GM12878 (cell line): ENCODE results near the gene DND1. TPM values are rescaled to one million over a fixed set of nuclear protein-coding genes. Genes with fewer than 3 reads are reported as not detected.

Source experiments
- ELK1 ChIP-seq: IDR thresholded peaks from 2 replicates; pipeline ENCODE4 v1.6.1; 2012; ENCODE audit warnings: low read depth, low read length, improper control_type of control experiment
- EP300 ChIP-seq, 2 experiments: fragments of 150-350 bp in 1 of 2; IDR thresholded peaks; 2 replicates each; pipeline ENCODE4 v1.6.1; 2011 to 2012; ENCODE audit warnings: low read depth in 2 of 2, low read length in 2 of 2, borderline replicate concordance in 1 of 2, improper control_type of control experiment in 1 of 2, inconsistent platforms in 1 of 2; ENCODE audit not compliant: control insufficient read depth in 1 of 2
- GABPA ChIP-seq: IDR thresholded peaks from 2 replicates; pipeline ENCODE4 v1.6.1; 2014; ENCODE audit warnings: antibody characterized with exemption, low read depth, mild to moderate bottlenecking, inconsistent platforms
- NR2C1 ChIP-seq: fragments of 450-650 bp; IDR thresholded peaks from 2 replicates; pipeline ENCODE4 v1.6.1; 2017; ENCODE audit warnings: antibody characterized with exemption, mild to moderate bottlenecking, moderate library complexity
- SUPT20H ChIP-seq: IDR thresholded peaks from 2 replicates; pipeline ENCODE4 v1.6.1; 2011; ENCODE audit warnings: low read depth, mild to moderate bottlenecking, low read length, moderate library complexity, borderline replicate concordance; ENCODE audit not compliant: control insufficient read depth
- TCF3 ChIP-seq: IDR thresholded peaks from 2 replicates; pipeline ENCODE4 v1.6.1; 2012; ENCODE audit warnings: low read depth, mild to moderate bottlenecking, low read length, borderline replicate concordance; ENCODE audit not compliant: insufficient read depth
- WRNIP1 ChIP-seq: IDR thresholded peaks from 2 replicates; pipeline ENCODE4 v1.6.1; 2011; ENCODE audit warnings: low read depth, low read length, improper control_type of control experiment, borderline replicate concordance
- ZNF274 ChIP-seq: IDR thresholded peaks from one replicate; pipeline ENCODE4 v1.8.0; 2011; ENCODE audit not compliant: insufficient read length, insufficient read depth
- polyA plus RNA-seq, 11 experiments: library from polyadenylated mRNA; depleted of rRNA in 4 of 11; unstranded in 6 of 11; stranded (reverse) in 5 of 11; fragments of >200 nt; fragmentation: Nextera tagmentation in 4 of 11; fragmentation: Illumina TruSeq in 1 of 11; extraction: Ambion mirVana in 4 of 11; extraction: Trizol in 1 of 11; gene quantifications; 1 replicate in 1 of 11; 2 replicates in 10 of 11; pipeline versions ENCODE4 v1.2.1 to v1.2.3, GENCODE V29; 2011 to 2016; ENCODE audit warnings: inconsistent platforms in 2 of 11, missing spikeins in 2 of 11, low read depth in 1 of 11
- total RNA-seq, 4 experiments: library from RNA; depleted of rRNA in 3 of 4; stranded (reverse); fragments of >200 nt in 3 of 4; fragmentation: Illumina TruSeq in 1 of 4; extraction: Trizol in 1 of 4; gene quantifications; 2 replicates each; pipeline versions ENCODE4 v1.2.1 to v1.2.3, GENCODE V29; 2013 to 2021
- TF ChIP-seq, protein P1 (sequence below): fragments of 450-650 bp; IDR thresholded peaks from 2 replicates; pipeline ENCODE4 v1.6.1; 2017; ENCODE audit warnings: borderline replicate concordance
- TF ChIP-seq, protein P2 (sequence below): fragments of 450-650 bp; IDR thresholded peaks from 2 replicates; pipeline ENCODE4 v1.6.1; 2017; ENCODE audit warnings: antibody characterized with exemption, mild to moderate bottlenecking, moderate library complexity

DND1 gene
- total and polyA plus RNA-seq, 10 of the 15 experiments (the other 5 are each of a cell fraction or from before 2014, with no cell fraction given) = 0.15 to 2.9 (median 0.73) TPM; not detected in 2

DNA sequence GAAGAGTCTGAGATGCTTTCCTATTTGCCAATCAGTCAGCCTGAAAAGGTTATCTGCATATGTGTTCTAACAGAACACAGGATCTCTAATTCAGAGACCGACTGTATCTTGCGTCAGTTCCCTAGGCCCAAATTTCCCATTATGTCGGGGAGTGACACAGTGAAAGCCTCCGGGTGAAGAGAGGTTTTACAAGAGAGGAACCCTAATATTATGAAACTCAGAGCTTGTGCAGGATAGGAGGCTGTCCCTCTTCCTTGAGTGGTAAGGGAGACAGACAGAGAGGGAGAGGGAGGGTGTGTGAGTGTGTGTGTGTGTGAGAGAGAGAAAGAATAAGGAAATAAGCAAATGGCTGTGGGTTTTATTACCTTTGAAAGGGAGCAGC is 42.3 kb downstream of the DND1 start (continued):
- TF ChIP-seq, protein P1, sequence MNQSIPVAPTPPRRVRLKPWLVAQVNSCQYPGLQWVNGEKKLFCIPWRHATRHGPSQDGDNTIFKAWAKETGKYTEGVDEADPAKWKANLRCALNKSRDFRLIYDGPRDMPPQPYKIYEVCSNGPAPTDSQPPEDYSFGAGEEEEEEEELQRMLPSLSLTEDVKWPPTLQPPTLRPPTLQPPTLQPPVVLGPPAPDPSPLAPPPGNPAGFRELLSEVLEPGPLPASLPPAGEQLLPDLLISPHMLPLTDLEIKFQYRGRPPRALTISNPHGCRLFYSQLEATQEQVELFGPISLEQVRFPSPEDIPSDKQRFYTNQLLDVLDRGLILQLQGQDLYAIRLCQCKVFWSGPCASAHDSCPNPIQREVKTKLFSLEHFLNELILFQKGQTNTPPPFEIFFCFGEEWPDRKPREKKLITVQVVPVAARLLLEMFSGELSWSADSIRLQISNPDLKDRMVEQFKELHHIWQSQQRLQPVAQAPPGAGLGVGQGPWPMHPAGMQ = no peak
- TF ChIP-seq TCF3 (no peak), ZNF274 (no peak), EP300 (IDR thresholded peaks at IDR 0.05; ENCODE audit: borderline replicate concordance in 1 of 2, control insufficient read depth in 1 of 2, low read depth in 2 of 2, low read length in 2 of 2) (no peak), NR2C1 (no peak), GABPA (no peak), ELK1 (no peak), WRNIP1 (no peak), SUPT20H (no peak)
- TF ChIP-seq, protein P2, sequence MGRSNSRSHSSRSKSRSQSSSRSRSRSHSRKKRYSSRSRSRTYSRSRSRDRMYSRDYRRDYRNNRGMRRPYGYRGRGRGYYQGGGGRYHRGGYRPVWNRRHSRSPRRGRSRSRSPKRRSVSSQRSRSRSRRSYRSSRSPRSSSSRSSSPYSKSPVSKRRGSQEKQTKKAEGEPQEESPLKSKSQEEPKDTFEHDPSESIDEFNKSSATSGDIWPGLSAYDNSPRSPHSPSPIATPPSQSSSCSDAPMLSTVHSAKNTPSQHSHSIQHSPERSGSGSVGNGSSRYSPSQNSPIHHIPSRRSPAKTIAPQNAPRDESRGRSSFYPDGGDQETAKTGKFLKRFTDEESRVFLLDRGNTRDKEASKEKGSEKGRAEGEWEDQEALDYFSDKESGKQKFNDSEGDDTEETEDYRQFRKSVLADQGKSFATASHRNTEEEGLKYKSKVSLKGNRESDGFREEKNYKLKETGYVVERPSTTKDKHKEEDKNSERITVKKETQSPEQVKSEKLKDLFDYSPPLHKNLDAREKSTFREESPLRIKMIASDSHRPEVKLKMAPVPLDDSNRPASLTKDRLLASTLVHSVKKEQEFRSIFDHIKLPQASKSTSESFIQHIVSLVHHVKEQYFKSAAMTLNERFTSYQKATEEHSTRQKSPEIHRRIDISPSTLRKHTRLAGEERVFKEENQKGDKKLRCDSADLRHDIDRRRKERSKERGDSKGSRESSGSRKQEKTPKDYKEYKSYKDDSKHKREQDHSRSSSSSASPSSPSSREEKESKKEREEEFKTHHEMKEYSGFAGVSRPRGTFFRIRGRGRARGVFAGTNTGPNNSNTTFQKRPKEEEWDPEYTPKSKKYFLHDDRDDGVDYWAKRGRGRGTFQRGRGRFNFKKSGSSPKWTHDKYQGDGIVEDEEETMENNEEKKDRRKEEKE = no peak
- TF ChIP-seq, all 136 proteins: peak for 0
